ENCODE results near the gene ZNF160. TPM values are rescaled to one million over a fixed set of nuclear protein-coding genes. Genes with fewer than 3 reads are reported as not detected.
A peak's percentile ranks its signal among the peaks of the same experiment; 100 is the strongest.
"Not testable (repeated sequence)": the region's sequence is repeated elsewhere in the genome, so short reads cannot be mapped to it uniquely, and the experiment has no call there.

The ZNF160 gene
- total RNA-seq, 2 experiments from 2014 or later = 26.3 to 28.9 TPM

- Mint-ChIP-seq H3K27me3 (peaks cover 6% of the 10 kb centered on the region), H3K4me1 (ENCODE audit: low read depth) (no peaks in the 10 kb centered on the region), H3K9me3 (peaks cover 40% of the 10 kb centered on the region), H3K27ac (no peak overlapping the region), H3K36me3 (peaks cover 29% of the 10 kb centered on the region), H3K4me3 (no peak overlapping the region)
- intact Hi-C loops (cut with micrococcal nuclease) = loop anchor here (10.0 kb wide), 1 partner anchor 145 kb away; the partner anchor contains the start of gene ZNF816
- no peak for DNase-seq
- POLR2A ChIA-PET = no interaction called here
- CTCF ChIA-PET = no interaction called here
Measured at GRCh38 chr19:53109527-53109926, 6.3 kb upstream of the ZNF160 start.

GRCh38 chr19:53102756-53103233, 427 bp downstream of the ZNF160 start:
- Mint-ChIP-seq H3K4me3 (peak overlapping the region; percentile 89), H3K9me3 (peaks cover 8% of the 10 kb centered on the region), H3K27me3 (peaks cover 2% of the 10 kb centered on the region), H3K4me1 (ENCODE audit: low read depth) (peaks cover 33% of the 10 kb centered on the region), H3K27ac (peak overlapping the region; percentile 81), H3K36me3 (peaks cover 27% of the 10 kb centered on the region)
- intact Hi-C loops (cut with micrococcal nuclease) = loop anchor here (2.0 to 10.0 kb wide), 5 partner anchors 56 to 575 kb away; partner anchors contain the start of genes ZNF347, ZNF808 and ZNF816
- ChIA-PET CTCF (interaction anchor here (0.7 kb wide), 1 partner anchor 366 kb away, joined by 3 read pairs; no protein-coding TSS in a partner anchor), POLR2A (interaction anchor here (0.6 kb wide), 1 partner anchor 323 kb away, joined by 3 read pairs; no protein-coding TSS in a partner anchor)
- DNase-seq = peak; percentile 65

- CTCF ChIA-PET = interaction anchor here (0.7 kb wide), 1 partner anchor 365 kb away, joined by 3 read pairs; no protein-coding TSS in a partner anchor
- Mint-ChIP-seq H3K27me3 (peaks cover 2% of the 10 kb centered on the region), H3K4me1 (ENCODE audit: low read depth) (peaks cover 38% of the 10 kb centered on the region), H3K4me3 (peak overlapping the region; percentile 89), H3K36me3 (peaks cover 32% of the 10 kb centered on the region), H3K27ac (peak overlapping the region; percentile 81), H3K9me3 (peaks cover 5% of the 10 kb centered on the region)
- intact Hi-C loops (cut with micrococcal nuclease) = loop anchor here (2.0 to 10.0 kb wide), 5 partner anchors 57 to 575 kb away; partner anchors contain the start of genes ZNF347, ZNF808 and ZNF816
- POLR2A ChIA-PET = interaction anchor here (0.6 kb wide), 1 partner anchor 323 kb away, joined by 3 read pairs; no protein-coding TSS in a partner anchor
- no peak for DNase-seq
Measured at GRCh38 chr19:53102206-53102755, 941 bp downstream of the ZNF160 start.

- peaks cover 34% of the 10 kb centered on the region for H3K36me3 Mint-ChIP-seq
- ChIA-PET POLR2A (no interaction called here), CTCF (no interaction called here)
- intact Hi-C loops (cut with micrococcal nuclease) = loop anchor here (5.0 to 10.0 kb wide), 4 partner anchors 96 to 574 kb away; partner anchors contain the start of genes ZNF808 and ZNF816
- peaks cover 40% of the 10 kb centered on the region for H3K4me1 Mint-ChIP-seq (ENCODE audit: low read depth)
- peak; percentile 37 for DNase-seq
- H3K27ac Mint-ChIP-seq = no peak overlapping the region
- H3K27me3 Mint-ChIP-seq = peaks cover 2% of the 10 kb centered on the region
- peak overlapping the region; percentile 29 for H3K4me3 Mint-ChIP-seq
- peaks cover 5% of the 10 kb centered on the region for H3K9me3 Mint-ChIP-seq
Measured at GRCh38 chr19:53101518-53101917, 1.7 kb downstream of the ZNF160 start.

- DNase-seq; intact Hi-C loops (cut with micrococcal nuclease); H3K9me3 Mint-ChIP-seq; H3K27ac Mint-ChIP-seq; H3K27me3 Mint-ChIP-seq; POLR2A ChIA-PET; H3K4me3 Mint-ChIP-seq; CTCF ChIA-PET: not testable (repeated sequence)
- Mint-ChIP-seq H3K36me3 (peaks cover 51% of the 10 kb centered on the region), H3K4me1 (ENCODE audit: low read depth) (peaks cover 38% of the 10 kb centered on the region)
Measured at GRCh38 chr19:53098570-53098969, 4.7 kb downstream of the ZNF160 start.

- CTCF ChIA-PET; POLR2A ChIA-PET; DNase-seq; intact Hi-C loops (cut with micrococcal nuclease); H3K9me3 Mint-ChIP-seq; H3K4me3 Mint-ChIP-seq; H3K27me3 Mint-ChIP-seq; H3K27ac Mint-ChIP-seq: not testable (repeated sequence)
- Mint-ChIP-seq H3K36me3 (peaks cover 58% of the 10 kb centered on the region), H3K4me1 (ENCODE audit: low read depth) (peaks cover 32% of the 10 kb centered on the region)
Measured at GRCh38 chr19:53096982-53097690, 6.1 kb downstream of the ZNF160 start.

- H3K4me3 Mint-ChIP-seq; H3K9me3 Mint-ChIP-seq; H3K27ac Mint-ChIP-seq; CTCF ChIA-PET; DNase-seq; H3K27me3 Mint-ChIP-seq; intact Hi-C loops (cut with micrococcal nuclease); POLR2A ChIA-PET: not testable (repeated sequence)
- H3K36me3 Mint-ChIP-seq = peaks cover 62% of the 10 kb centered on the region
- peaks cover 28% of the 10 kb centered on the region for H3K4me1 Mint-ChIP-seq (ENCODE audit: low read depth)
Measured at GRCh38 chr19:53096579-53096978, 6.6 kb downstream of the ZNF160 start.

GRCh38 chr19:53094754-53095575, 8.3 kb downstream of the ZNF160 start:
- Mint-ChIP-seq H3K27ac (no peak overlapping the region), H3K36me3 (peaks cover 73% of the 10 kb centered on the region), H3K4me3 (no peak overlapping the region), H3K4me1 (ENCODE audit: low read depth) (peaks cover 24% of the 10 kb centered on the region), H3K9me3 (peaks cover 5% of the 10 kb centered on the region), H3K27me3 (peaks cover 2% of the 10 kb centered on the region)
- ChIA-PET CTCF (no interaction called here), POLR2A (no interaction called here)
- intact Hi-C loops (cut with micrococcal nuclease) = no loop called here
- no peak for DNase-seq

GRCh38 chr19:53092723-53093122, 10.5 kb downstream of the ZNF160 start:
- Mint-ChIP-seq H3K4me3 (no peak overlapping the region), H3K9me3 (no peaks in the 10 kb centered on the region), H3K36me3 (peaks cover 71% of the 10 kb centered on the region), H3K27me3 (no peaks in the 10 kb centered on the region), H3K4me1 (ENCODE audit: low read depth) (peaks cover 6% of the 10 kb centered on the region), H3K27ac (no peak overlapping the region)
- CTCF ChIA-PET = no interaction called here
- DNase-seq = no peak
- POLR2A ChIA-PET = no interaction called here
- intact Hi-C loops (cut with micrococcal nuclease) = no loop called here

- CTCF ChIA-PET = no interaction called here
- intact Hi-C loops (cut with micrococcal nuclease) = no loop called here
- Mint-ChIP-seq H3K4me3 (no peak overlapping the region), H3K9me3 (no peaks in the 10 kb centered on the region), H3K27ac (no peak overlapping the region), H3K36me3 (peaks cover 72% of the 10 kb centered on the region), H3K4me1 (ENCODE audit: low read depth) (no peaks in the 10 kb centered on the region), H3K27me3 (no peaks in the 10 kb centered on the region)
- no peak for DNase-seq
- POLR2A ChIA-PET = no interaction called here
Measured at GRCh38 chr19:53091413-53092254, 11.6 kb downstream of the ZNF160 start.

- CTCF ChIA-PET = no interaction called here
- intact Hi-C loops (cut with micrococcal nuclease) = no loop called here
- Mint-ChIP-seq H3K9me3 (peaks cover 9% of the 10 kb centered on the region), H3K27ac (no peak overlapping the region), H3K27me3 (no peaks in the 10 kb centered on the region), H3K4me1 (ENCODE audit: low read depth) (no peaks in the 10 kb centered on the region), H3K4me3 (no peak overlapping the region), H3K36me3 (peaks cover 88% of the 10 kb centered on the region)
- DNase-seq = no peak
- POLR2A ChIA-PET = no interaction called here
Measured at GRCh38 chr19:53088091-53088490, 15.1 kb downstream of the ZNF160 start.

Data from activated CD4-positive, alpha-beta memory T cell treated with anti-CD3 and anti-CD28 coated beads for 36 hours (primary cell).